GM12878 (cell line): ENCODE results near the gene CLEC16A. TPM values are rescaled to one million over a fixed set of nuclear protein-coding genes. Genes with fewer than 3 reads are reported as not detected.

Experiments used
- ATF7 ChIP-seq: fragments of 450-650 bp; IDR thresholded peaks from 2 replicates; pipeline ENCODE4 v1.6.1; 2016; ENCODE audit warnings: low read depth, mild to moderate bottlenecking
- BCLAF1 ChIP-seq: fragments of 450-650 bp; IDR thresholded peaks from 2 replicates; pipeline ENCODE4 v1.6.1; 2017; ENCODE audit warnings: antibody characterized with exemption, mild to moderate bottlenecking, moderate library complexity
- BHLHE40 ChIP-seq, 2 experiments: fragments of 450-650 bp in 1 of 2; IDR thresholded peaks; 2 replicates each; pipeline ENCODE4 v1.6.1; 2011 to 2017; ENCODE audit warnings: low read depth in 2 of 2, borderline replicate concordance in 1 of 2, improper control_type of control experiment in 1 of 2, low read length in 1 of 2, mild to moderate bottlenecking in 1 of 2
- CBX3 ChIP-seq: fragments of 200-600 bp; sonication (generic); IDR thresholded peaks from 2 replicates; pipeline ENCODE4 v1.6.1; 2016; ENCODE audit warnings: low read depth, borderline replicate concordance
- CBX5 ChIP-seq: sonication (generic); IDR thresholded peaks from 2 replicates; pipeline ENCODE4 v1.6.1; 2016; ENCODE audit warnings: low read depth, moderate library complexity, mild to moderate bottlenecking, inconsistent platforms
- CHD1 ChIP-seq: IDR thresholded peaks from 2 replicates; pipeline ENCODE4 v1.6.1; 2012; ENCODE audit warnings: low read depth, low read length, improper control_type of control experiment
- CHD4 ChIP-seq: fragments of 200-600 bp; sonication (generic); IDR thresholded peaks from 2 replicates; pipeline ENCODE4 v1.6.1; 2016; ENCODE audit warnings: mild to moderate bottlenecking
- EGR1 ChIP-seq, 2 experiments: IDR thresholded peaks; 1 replicate in 1 of 2; 2 replicates in 1 of 2; pipeline ENCODE4 v1.6.1; 2011 to 2012; ENCODE audit warnings: low read depth in 2 of 2, low read length in 2 of 2, borderline replicate concordance in 1 of 2, mild to moderate bottlenecking in 1 of 2, moderate library complexity in 1 of 2
- EZH2 ChIP-seq: IDR thresholded peaks from 2 replicates; pipeline ENCODE4 v1.6.1; 2012; ENCODE audit warnings: low read depth, mild to moderate bottlenecking, control low read depth, inconsistent platforms, low read length, borderline replicate concordance; ENCODE audit not compliant: control insufficient read depth
- IKZF1 ChIP-seq: fragments of 450-650 bp; conservative IDR thresholded peaks from 2 replicates; pipeline ENCODE4 v1.6.1; 2017; ENCODE audit warnings: antibody characterized with exemption, mild to moderate bottlenecking
- IKZF2 ChIP-seq, 2 experiments: fragments of 450-650 bp; IDR thresholded peaks; 2 replicates each; pipeline ENCODE4 v1.6.1; 2017; ENCODE audit warnings: mild to moderate bottlenecking in 2 of 2, moderate library complexity in 2 of 2
- MYC ChIP-seq: IDR thresholded peaks from 2 replicates; pipeline ENCODE4 v1.6.1; 2011; ENCODE audit warnings: mild to moderate bottlenecking, low read length, moderate library complexity, inconsistent platforms; ENCODE audit not compliant: insufficient read depth, insufficient replicate concordance, insufficient read length, severe bottlenecking
- NBN ChIP-seq: fragments of 450-650 bp; IDR thresholded peaks from 2 replicates; pipeline ENCODE4 v1.6.1; 2016
- NR2C2 ChIP-seq: IDR thresholded peaks from 2 replicates; pipeline ENCODE4 v1.6.1; 2011; ENCODE audit warnings: borderline replicate concordance, low read depth; ENCODE audit not compliant: control insufficient read depth, insufficient read length
- RUNX3 ChIP-seq: IDR thresholded peaks from 2 replicates; pipeline ENCODE4 v1.6.1; 2012; ENCODE audit warnings: low read length, inconsistent platforms
- SIX5 ChIP-seq: IDR thresholded peaks from 2 replicates; pipeline ENCODE4 v1.6.1; 2011; ENCODE audit warnings: mild to moderate bottlenecking, low read depth, low read length, moderate library complexity; ENCODE audit not compliant: severe bottlenecking
- SPI1 ChIP-seq: IDR thresholded peaks from 2 replicates; pipeline ENCODE4 v1.6.1; 2011; ENCODE audit warnings: low read depth, mild to moderate bottlenecking, low read length, moderate library complexity, borderline replicate concordance; ENCODE audit not compliant: insufficient read depth
- TBL1XR1 ChIP-seq: IDR thresholded peaks from 2 replicates; pipeline ENCODE4 v1.6.1; 2012; ENCODE audit warnings: low read depth, low read length, improper control_type of control experiment
- TCF3 ChIP-seq: IDR thresholded peaks from 2 replicates; pipeline ENCODE4 v1.6.1; 2012; ENCODE audit warnings: low read depth, mild to moderate bottlenecking, low read length, borderline replicate concordance; ENCODE audit not compliant: insufficient read depth
- ZNF207 ChIP-seq: fragments of 450-650 bp; IDR thresholded peaks from 2 replicates; pipeline ENCODE4 v1.6.1; 2014; ENCODE audit warnings: antibody characterized with exemption, mild to moderate bottlenecking, borderline replicate concordance
- ZNF622 ChIP-seq: fragments of 450-650 bp; IDR thresholded peaks from 2 replicates; pipeline ENCODE4 v1.6.1; 2017; ENCODE audit warnings: mild to moderate bottlenecking, inconsistent platforms
- polyA plus RNA-seq, 11 experiments: library from polyadenylated mRNA; depleted of rRNA in 4 of 11; unstranded in 6 of 11; stranded (reverse) in 5 of 11; fragments of >200 nt; fragmentation: Nextera tagmentation in 4 of 11; fragmentation: Illumina TruSeq in 1 of 11; extraction: Ambion mirVana in 4 of 11; extraction: Trizol in 1 of 11; gene quantifications; 1 replicate in 1 of 11; 2 replicates in 10 of 11; pipeline versions ENCODE4 v1.2.1 to v1.2.3, GENCODE V29; 2011 to 2016; ENCODE audit warnings: inconsistent platforms in 2 of 11, missing spikeins in 2 of 11, low read depth in 1 of 11
- total RNA-seq, 4 experiments: library from RNA; depleted of rRNA in 3 of 4; stranded (reverse); fragments of >200 nt in 3 of 4; fragmentation: Illumina TruSeq in 1 of 4; extraction: Trizol in 1 of 4; gene quantifications; 2 replicates each; pipeline versions ENCODE4 v1.2.1 to v1.2.3, GENCODE V29; 2013 to 2021
- TF ChIP-seq, protein P1 (sequence below): IDR thresholded peaks from 2 replicates; pipeline ENCODE4 v1.6.1; 2012; ENCODE audit warnings: mild to moderate bottlenecking, low read depth, low read length
- TF ChIP-seq, protein P2 (sequence below): IDR thresholded peaks from 2 replicates; pipeline ENCODE4 v1.6.1; 2012; ENCODE audit warnings: low read length, inconsistent platforms

Gene CLEC16A
- total and polyA plus RNA-seq, 10 of the 15 experiments (the other 5 are each of a cell fraction or from before 2014, with no cell fraction given), result 1.5 to 28.8 (median 19.2) TPM

GRCh38 chr16:11208916-11209665, 264.7 kb downstream of the CLEC16A start (continued):
- TF ChIP-seq, protein P1, sequence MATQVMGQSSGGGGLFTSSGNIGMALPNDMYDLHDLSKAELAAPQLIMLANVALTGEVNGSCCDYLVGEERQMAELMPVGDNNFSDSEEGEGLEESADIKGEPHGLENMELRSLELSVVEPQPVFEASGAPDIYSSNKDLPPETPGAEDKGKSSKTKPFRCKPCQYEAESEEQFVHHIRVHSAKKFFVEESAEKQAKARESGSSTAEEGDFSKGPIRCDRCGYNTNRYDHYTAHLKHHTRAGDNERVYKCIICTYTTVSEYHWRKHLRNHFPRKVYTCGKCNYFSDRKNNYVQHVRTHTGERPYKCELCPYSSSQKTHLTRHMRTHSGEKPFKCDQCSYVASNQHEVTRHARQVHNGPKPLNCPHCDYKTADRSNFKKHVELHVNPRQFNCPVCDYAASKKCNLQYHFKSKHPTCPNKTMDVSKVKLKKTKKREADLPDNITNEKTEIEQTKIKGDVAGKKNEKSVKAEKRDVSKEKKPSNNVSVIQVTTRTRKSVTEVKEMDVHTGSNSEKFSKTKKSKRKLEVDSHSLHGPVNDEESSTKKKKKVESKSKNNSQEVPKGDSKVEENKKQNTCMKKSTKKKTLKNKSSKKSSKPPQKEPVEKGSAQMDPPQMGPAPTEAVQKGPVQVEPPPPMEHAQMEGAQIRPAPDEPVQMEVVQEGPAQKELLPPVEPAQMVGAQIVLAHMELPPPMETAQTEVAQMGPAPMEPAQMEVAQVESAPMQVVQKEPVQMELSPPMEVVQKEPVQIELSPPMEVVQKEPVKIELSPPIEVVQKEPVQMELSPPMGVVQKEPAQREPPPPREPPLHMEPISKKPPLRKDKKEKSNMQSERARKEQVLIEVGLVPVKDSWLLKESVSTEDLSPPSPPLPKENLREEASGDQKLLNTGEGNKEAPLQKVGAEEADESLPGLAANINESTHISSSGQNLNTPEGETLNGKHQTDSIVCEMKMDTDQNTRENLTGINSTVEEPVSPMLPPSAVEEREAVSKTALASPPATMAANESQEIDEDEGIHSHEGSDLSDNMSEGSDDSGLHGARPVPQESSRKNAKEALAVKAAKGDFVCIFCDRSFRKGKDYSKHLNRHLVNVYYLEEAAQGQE, result no peak
- TF ChIP-seq CBX5, result no peak
- no peak for TF ChIP-seq TBL1XR1
- 0 out of 2 replicates have a peak, but pooled peaks have one; percentile 44 for TF ChIP-seq NBN
- 0 out of 2 replicates have a peak, but pooled peaks have one; percentile 27 for TF ChIP-seq ATF7
- no peak for TF ChIP-seq CHD1
- TF ChIP-seq EGR1 (IDR thresholded peaks at IDR 0.05; ENCODE audit: borderline replicate concordance in 1 of 2, low read depth in 2 of 2, low read length in 2 of 2), result no peak
- no peak for TF ChIP-seq CBX3
- TF ChIP-seq IKZF2 (IDR thresholded peaks at IDR 0.05), result peak; percentile 74 to 78; a peak in 3 of 4 replicates
- TF ChIP-seq IKZF1, result peak; percentile 63; the same call in 1 of the 2 replicates
- no peak for TF ChIP-seq ZNF207
- no peak for TF ChIP-seq TCF3
- no peak for TF ChIP-seq SIX5
- no peak for TF ChIP-seq BCLAF1
- peak; percentile 91 for TF ChIP-seq SPI1
- peak in 1 of 2 experiments; percentile 12; a peak in 1 of 4 replicates for TF ChIP-seq BHLHE40 (IDR thresholded peaks at IDR 0.05; ENCODE audit: borderline replicate concordance in 1 of 2, low read depth in 2 of 2, low read length in 1 of 2)
- no peak for TF ChIP-seq RUNX3
- no peak for TF ChIP-seq EZH2
- no peak for TF ChIP-seq CHD4
- no peak for TF ChIP-seq ZNF622
- no peak for TF ChIP-seq NR2C2
- TF ChIP-seq, protein P2, sequence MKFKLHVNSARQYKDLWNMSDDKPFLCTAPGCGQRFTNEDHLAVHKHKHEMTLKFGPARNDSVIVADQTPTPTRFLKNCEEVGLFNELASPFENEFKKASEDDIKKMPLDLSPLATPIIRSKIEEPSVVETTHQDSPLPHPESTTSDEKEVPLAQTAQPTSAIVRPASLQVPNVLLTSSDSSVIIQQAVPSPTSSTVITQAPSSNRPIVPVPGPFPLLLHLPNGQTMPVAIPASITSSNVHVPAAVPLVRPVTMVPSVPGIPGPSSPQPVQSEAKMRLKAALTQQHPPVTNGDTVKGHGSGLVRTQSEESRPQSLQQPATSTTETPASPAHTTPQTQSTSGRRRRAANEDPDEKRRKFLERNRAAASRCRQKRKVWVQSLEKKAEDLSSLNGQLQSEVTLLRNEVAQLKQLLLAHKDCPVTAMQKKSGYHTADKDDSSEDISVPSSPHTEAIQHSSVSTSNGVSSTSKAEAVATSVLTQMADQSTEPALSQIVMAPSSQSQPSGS, result no peak
- TF ChIP-seq MYC, result no peak
